Osteoblast (primary cell): Measurements from ENCODE around the gene C1QTNF9. TPM values are rescaled to one million over a fixed set of nuclear protein-coding genes. Genes with fewer than 3 reads are reported as not detected.

ENCODE experiments used
- DNase-seq: peaks from one replicate; pipeline ENCODE4 v3.0.0; 2011; ENCODE audit warnings: low spot score, mixed read lengths; ENCODE audit not compliant: insufficient read length; ENCODE audit errors: missing footprints
- H2AFZ ChIP-seq: 2 replicates; pipeline ENCODE4 v1.6.0; 2011; ENCODE audit warnings: mild to moderate bottlenecking, low read length
- H3K27ac ChIP-seq: 2 replicates; pipeline ENCODE4 v1.5.1; 2011; ENCODE audit warnings: mild to moderate bottlenecking, low read depth, low read length, moderate library complexity
- H3K27me3 ChIP-seq: 2 replicates; pipeline ENCODE4 v1.6.0; 2012; ENCODE audit warnings: mild to moderate bottlenecking, control low read depth, inconsistent platforms, low read length, moderate library complexity; ENCODE audit not compliant: insufficient read depth
- H3K36me3 ChIP-seq: 2 replicates; pipeline ENCODE4 v1.5.1; 2011; ENCODE audit warnings: mild to moderate bottlenecking, low read length, control low read depth, moderate library complexity; ENCODE audit not compliant: insufficient read depth
- H3K4me1 ChIP-seq: 2 replicates; pipeline ENCODE4 v1.5.1; 2011; ENCODE audit warnings: mild to moderate bottlenecking, low read length, control low read depth, moderate library complexity; ENCODE audit not compliant: insufficient read depth
- H3K4me2 ChIP-seq: 2 replicates; pipeline ENCODE4 v1.6.0; 2011; ENCODE audit warnings: mild to moderate bottlenecking, low read length; ENCODE audit not compliant: insufficient read depth
- H3K4me3 ChIP-seq: fragments of 200-600 bp; sonication (generic); 3 replicates; pipeline ENCODE4 v1.5.1; 2012; ENCODE audit warnings: mild to moderate bottlenecking, low read length, inconsistent platforms; ENCODE audit not compliant: insufficient read depth
- H3K79me2 ChIP-seq: 2 replicates; pipeline ENCODE4 v1.6.0; 2012; ENCODE audit warnings: mild to moderate bottlenecking, low read length, control low read depth, inconsistent platforms; ENCODE audit not compliant: insufficient read depth
- H3K9me3 ChIP-seq: 2 replicates; pipeline ENCODE4 v1.5.1; 2011; ENCODE audit warnings: low read depth, low read length, control low read depth
- H4K20me1 ChIP-seq: 2 replicates; pipeline ENCODE4 v1.6.0; 2012; ENCODE audit warnings: mild to moderate bottlenecking, low read length, control low read depth; ENCODE audit not compliant: insufficient read depth
- CTCF ChIP-seq: IDR thresholded peaks from 2 replicates; pipeline ENCODE4 v1.5.1; 2011; ENCODE audit warnings: mild to moderate bottlenecking, low read depth, low read length, moderate library complexity; ENCODE audit errors: extremely low read depth
- total RNA-seq: library from RNA; depleted of rRNA; stranded (reverse); fragments of >200 nt; gene quantifications from 2 replicates; pipeline ENCODE4 v1.2.3, GENCODE V29; 2012

Gene C1QTNF9
- total RNA-seq, 1 donor, result not detected

- H3K4me1 ChIP-seq, result peaks cover 5% of the 10 kb centered on the region
- TF ChIP-seq CTCF, result no peak
- H3K9me3 ChIP-seq, result no peaks in the 10 kb centered on the region
- no peaks in the 10 kb centered on the region for H3K79me2 ChIP-seq
- H3K4me3 ChIP-seq, result no peak overlapping the region
- no peak overlapping the region for H2AFZ ChIP-seq
- H3K4me2 ChIP-seq, result no peak overlapping the region
- H3K36me3 ChIP-seq, result no peaks in the 10 kb centered on the region
- no peak overlapping the region for H3K27ac ChIP-seq
- no peaks in the 10 kb centered on the region for H3K27me3 ChIP-seq
- no peak for DNase-seq
- no peaks in the 10 kb centered on the region for H4K20me1 ChIP-seq
Observed at GRCh38 chr13:24265453-24265852, 43.9 kb upstream of the C1QTNF9 start.

DNA sequence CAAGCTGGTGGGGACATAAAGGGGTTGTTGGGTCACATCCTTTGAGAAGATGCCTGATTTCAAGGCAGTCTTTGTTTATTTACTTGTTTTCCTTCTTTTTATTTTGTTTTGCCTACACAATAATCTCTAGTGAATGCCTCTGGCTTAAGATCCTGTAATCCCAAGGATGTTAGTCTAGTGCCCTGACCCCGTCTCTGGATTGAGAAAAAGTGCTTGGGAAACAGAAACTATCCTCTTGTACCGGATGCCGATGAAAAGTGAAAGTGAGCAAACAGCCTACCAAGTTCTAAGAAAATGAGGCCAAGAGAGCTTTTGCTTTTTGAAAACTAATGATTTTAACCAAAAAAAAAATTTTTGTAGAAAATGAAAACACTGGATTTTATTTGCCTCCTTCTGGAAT is 42.1 kb upstream of the C1QTNF9 start:
- H3K4me1 ChIP-seq, result peaks cover 21% of the 10 kb centered on the region
- no peak for DNase-seq
- H3K9me3 ChIP-seq, result no peaks in the 10 kb centered on the region
- no peaks in the 10 kb centered on the region for H3K36me3 ChIP-seq
- TF ChIP-seq CTCF, result no peak
- no peaks in the 10 kb centered on the region for H3K27me3 ChIP-seq
- no peaks in the 10 kb centered on the region for H3K79me2 ChIP-seq
- H2AFZ ChIP-seq, result peak overlapping the region; percentile 79
- H3K4me3 ChIP-seq, result peak overlapping the region; percentile 53
- no peak overlapping the region for H3K27ac ChIP-seq
- H3K4me2 ChIP-seq, result peak overlapping the region; percentile 83
- H4K20me1 ChIP-seq, result no peaks in the 10 kb centered on the region

- no peak for TF ChIP-seq CTCF
- peak overlapping the region; percentile 83 for H3K4me2 ChIP-seq
- no peaks in the 10 kb centered on the region for H3K79me2 ChIP-seq
- H3K4me1 ChIP-seq, result peaks cover 24% of the 10 kb centered on the region
- H3K36me3 ChIP-seq, result no peaks in the 10 kb centered on the region
- no peak for DNase-seq
- H2AFZ ChIP-seq, result peak overlapping the region; percentile 52
- H3K27ac ChIP-seq, result no peak overlapping the region
- H4K20me1 ChIP-seq, result no peaks in the 10 kb centered on the region
- H3K9me3 ChIP-seq, result no peaks in the 10 kb centered on the region
- H3K27me3 ChIP-seq, result no peaks in the 10 kb centered on the region
- H3K4me3 ChIP-seq, result peak overlapping the region; percentile 53
Observed at GRCh38 chr13:24267801-24268200, 41.6 kb upstream of the C1QTNF9 start.

DNA sequence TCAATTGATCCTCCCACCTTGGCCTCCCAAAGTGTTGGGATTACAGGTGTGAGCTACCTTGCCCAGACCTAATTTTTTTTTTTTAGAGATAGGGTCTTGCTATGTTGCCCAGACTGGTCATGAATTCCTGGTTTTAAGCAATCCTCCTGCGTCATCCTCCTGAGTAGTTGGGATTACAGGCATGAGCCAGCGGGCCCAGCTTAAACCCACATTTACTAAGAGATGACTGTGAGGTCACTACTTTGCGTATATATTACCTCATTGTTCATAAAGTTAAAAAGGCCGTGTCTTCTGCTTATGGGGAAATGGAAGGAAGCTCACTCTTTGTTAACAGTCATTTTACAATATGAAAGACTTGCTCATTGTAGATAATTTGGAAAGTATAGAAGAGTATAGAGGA is 39.6 kb upstream of the C1QTNF9 start:
- Histone ChIP-seq H4K20me1 (no peaks in the 10 kb centered on the region), H3K4me3 (no peak overlapping the region), H3K9me3 (no peaks in the 10 kb centered on the region), H2AFZ (no peak overlapping the region), H3K4me2 (no peak overlapping the region), H3K4me1 (peaks cover 24% of the 10 kb centered on the region), H3K27me3 (no peaks in the 10 kb centered on the region), H3K79me2 (no peaks in the 10 kb centered on the region), H3K36me3 (no peaks in the 10 kb centered on the region), H3K27ac (no peak overlapping the region)
- no peak for DNase-seq
- no peak for TF ChIP-seq CTCF
